Liver (tissue), 9 donors: ENCODE measurements around the gene STXBP6. TPM values are rescaled to one million over a fixed set of nuclear protein-coding genes. Genes with fewer than 3 reads are reported as not detected.

Experiments
- DNase-seq: peaks from one replicate; pipeline ENCODE4 v3.0.0-alpha.2; 2017; ENCODE audit warnings: low spot score
- H3K27ac ChIP-seq, 2 donors: one replicate each; pipeline ENCODE4 v1.7.0; 2013; ENCODE audit warnings: inconsistent platforms in 2 of 2, low read length in 2 of 2, control low read depth in 1 of 2, low read depth in 1 of 2, mild to moderate bottlenecking in 1 of 2
- H3K27me3 ChIP-seq, 4 donors: one replicate each; pipeline versions ENCODE4 v1.6.1 to v1.7.0; 2013; ENCODE audit warnings: low read length in 3 of 4, inconsistent platforms in 1 of 4, mild to moderate bottlenecking in 1 of 4, moderate library complexity in 1 of 4; ENCODE audit not compliant: control insufficient read depth in 4 of 4, insufficient read depth in 4 of 4
- H3K36me3 ChIP-seq, 4 donors: one replicate each; pipeline versions ENCODE4 v1.6.1 to v1.7.0; 2013; ENCODE audit warnings: low read length in 3 of 4, mild to moderate bottlenecking in 3 of 4, low read depth in 1 of 4, moderate library complexity in 1 of 4; ENCODE audit not compliant: control insufficient read depth in 4 of 4, insufficient read depth in 3 of 4
- H3K4me1 ChIP-seq, 4 donors: one replicate each; pipeline versions ENCODE4 v1.6.1 to v1.7.0; 2013; ENCODE audit warnings: low read length in 3 of 4, mild to moderate bottlenecking in 3 of 4, moderate library complexity in 1 of 4; ENCODE audit not compliant: control insufficient read depth in 4 of 4, insufficient read depth in 4 of 4
- H3K4me3 ChIP-seq, 3 donors: one replicate each; pipeline versions ENCODE4 v1.6.1 to v1.7.0; 2013; ENCODE audit warnings: low read length in 3 of 3, control low read depth in 1 of 3, low read depth in 1 of 3, mild to moderate bottlenecking in 1 of 3
- H3K9ac ChIP-seq, 2 donors: one replicate each; pipeline ENCODE4 v1.7.0; 2013; ENCODE audit warnings: low read length in 2 of 2, mild to moderate bottlenecking in 2 of 2, moderate library complexity in 2 of 2, control low read depth in 1 of 2, low read depth in 1 of 2
- H3K9me3 ChIP-seq, 4 donors: one replicate each; pipeline versions ENCODE4 v1.6.1 to v1.7.0; 2013; ENCODE audit warnings: low read length in 3 of 4; ENCODE audit not compliant: control insufficient read depth in 4 of 4
- EGR1 ChIP-seq, 2 donors: IDR thresholded peaks; 2 replicates each; pipeline ENCODE4 v1.6.1; 2016 to 2018; ENCODE audit warnings: antibody characterized with exemption in 2 of 2, low read depth in 2 of 2
- FOXA1 ChIP-seq: IDR thresholded peaks from 2 replicates; pipeline ENCODE4 v1.6.1; 2016; ENCODE audit warnings: antibody characterized with exemption
- FOXA2 ChIP-seq: IDR thresholded peaks from 2 replicates; pipeline ENCODE4 v1.6.1; 2016; ENCODE audit warnings: antibody characterized with exemption
- GABPA ChIP-seq, 2 donors: IDR thresholded peaks in 1 of 2; conservative IDR thresholded peaks in 1 of 2; 2 replicates each; pipeline ENCODE4 v1.6.1; 2016; ENCODE audit warnings: antibody characterized with exemption in 2 of 2, mild to moderate bottlenecking in 1 of 2, moderate library complexity in 1 of 2
- HNF4A ChIP-seq, 2 donors: conservative IDR thresholded peaks; 2 replicates each; pipeline ENCODE4 v1.6.1; 2016; ENCODE audit warnings: antibody characterized with exemption in 2 of 2, mild to moderate bottlenecking in 2 of 2
- HNF4G ChIP-seq: IDR thresholded peaks from 2 replicates; pipeline ENCODE4 v1.6.1; 2016; ENCODE audit warnings: antibody characterized with exemption
- JUND ChIP-seq, 2 donors: IDR thresholded peaks; 2 replicates each; pipeline ENCODE4 v1.6.1; 2016; ENCODE audit warnings: antibody characterized with exemption in 2 of 2
- NR2F2 ChIP-seq: IDR thresholded peaks from 2 replicates; pipeline ENCODE4 v1.6.1; 2016; ENCODE audit warnings: antibody characterized with exemption
- RAD21 ChIP-seq, 2 donors: IDR thresholded peaks; 2 replicates each; pipeline ENCODE4 v1.6.1; 2016; ENCODE audit warnings: antibody characterized with exemption in 2 of 2, mild to moderate bottlenecking in 2 of 2
- REST ChIP-seq: IDR thresholded peaks from 2 replicates; pipeline ENCODE4 v1.6.1; 2016; ENCODE audit warnings: antibody characterized with exemption, mild to moderate bottlenecking
- RXRA ChIP-seq, 2 donors: IDR thresholded peaks; 2 replicates each; pipeline ENCODE4 v1.6.1; 2017 to 2018; ENCODE audit warnings: antibody characterized with exemption in 2 of 2, mild to moderate bottlenecking in 1 of 2
- SP1 ChIP-seq: IDR thresholded peaks from 2 replicates; pipeline ENCODE4 v1.6.1; 2018; ENCODE audit warnings: antibody characterized with exemption, mild to moderate bottlenecking
- ZBTB33 ChIP-seq: IDR thresholded peaks from 2 replicates; pipeline ENCODE4 v1.6.1; 2016; ENCODE audit warnings: antibody characterized with exemption
- WGBS: extraction: QIAGEN DNeasy Blood & Tissue Kit; methylation state at CpG from one replicate; pipeline ENCODE4 v1.1.7; 2013; 5-methylcytosine and 5-hydroxymethylcytosine counted together
- polyA plus RNA-seq, 2 donors: library from polyadenylated mRNA; stranded (reverse) in 1 of 2; unstranded in 1 of 2; fragments of 200-250 nt in 1 of 2; fragments of >200 nt in 1 of 2; fragmentation: Nextera tagmentation in 1 of 2; extraction: Ambion mirVana in 1 of 2; gene quantifications; one replicate each; pipeline versions ENCODE4 v1.2.1 to v1.2.3, GENCODE V29; 2013 to 2015
- total RNA-seq, 2 donors: library from RNA; depleted of rRNA; stranded (reverse); fragments of >200 nt; gene quantifications; one replicate each; pipeline ENCODE4 v1.2.3, GENCODE V29; 2014
- TF ChIP-seq, protein P1 (sequence below): IDR thresholded peaks from 2 replicates; pipeline ENCODE4 v1.6.1; 2016; ENCODE audit warnings: antibody characterized with exemption
- TF ChIP-seq, protein P2 (sequence below): fragments of 150-350 bp; IDR thresholded peaks from 2 replicates; pipeline ENCODE4 v1.5.1; 2017; ENCODE audit warnings: improper control_type of control experiment, low read depth, low read length; ENCODE audit not compliant: missing input control
- TF ChIP-seq, protein P3 (sequence below): IDR thresholded peaks from 2 replicates; pipeline ENCODE4 v1.6.1; 2016; ENCODE audit warnings: antibody characterized with exemption
- donor health status: healthy.
- donor health status: healthy.
- donor health status: healthy.
- donor health status: healthy.
- donor health status: healthy.

The STXBP6 gene
- total and polyA plus RNA-seq, 4 donors = 1.4 to 3.8 (median 1.8) TPM

- no peaks in the 10 kb centered on the region for H3K36me3 ChIP-seq
- no peak overlapping the region for H3K4me3 ChIP-seq
- peaks cover 0 to 5% (median 0%) of the 10 kb centered on the region in 4 donors for H3K4me1 ChIP-seq
- H3K27me3 ChIP-seq = no peaks in the 10 kb centered on the region
- H3K9me3 ChIP-seq = no peaks in the 10 kb centered on the region
- H3K27ac ChIP-seq = no peak overlapping the region
- H3K9ac ChIP-seq = no peak overlapping the region
- no peak for TF ChIP-seq GABPA (IDR thresholded peaks at IDR 0.05 in 1 of 2, conservative IDR thresholded peaks at IDR 0.05 in 1 of 2)
- TF ChIP-seq ZBTB33 = no peak
- TF ChIP-seq NR2F2 = no peak
- no peak for TF ChIP-seq EGR1 (IDR thresholded peaks at IDR 0.05; ENCODE audit: low read depth in 2 of 2)
- TF ChIP-seq REST = no peak
- TF ChIP-seq FOXA2 = no peak
- WGBS = 75% methylated on average over 5 of the region's 5 CpGs
- DNase-seq = no peak
Observed at GRCh38 chr14:24859559-24859958, 190.4 kb downstream of the STXBP6 start.

DNA sequence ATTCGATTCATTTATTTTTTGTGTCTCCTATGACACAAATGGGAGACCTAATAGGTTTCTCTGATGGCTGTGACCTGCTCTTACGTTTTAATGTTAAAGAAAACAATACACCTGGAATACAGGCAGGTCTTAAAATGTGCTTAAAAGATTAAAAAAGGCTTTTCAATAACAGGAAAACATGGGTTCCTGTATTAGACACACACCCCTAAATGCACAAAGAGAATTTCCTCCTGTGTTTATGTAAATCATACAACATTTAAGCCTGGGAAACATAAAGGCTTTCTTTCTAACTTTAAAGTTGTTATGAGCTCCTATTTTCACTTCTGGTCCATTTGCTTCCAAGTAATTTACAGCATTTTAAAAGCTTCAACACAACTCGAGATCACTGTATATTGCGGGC, 191.3 kb downstream of the STXBP6 start:
- Histone ChIP-seq H3K27me3 (no peaks in the 10 kb centered on the region), H3K4me3 (no peak overlapping the region), H3K9me3 (no peaks in the 10 kb centered on the region), H3K4me1 (peaks cover 0 to 5% (median 0%) of the 10 kb centered on the region in 4 donors), H3K27ac (no peak overlapping the region), H3K36me3 (no peaks in the 10 kb centered on the region), H3K9ac (no peak overlapping the region)
- DNase-seq = no peak
- 85% methylated on average over 4 of the region's 4 CpGs for WGBS
- TF ChIP-seq HNF4A (conservative IDR thresholded peaks at IDR 0.05) = no peak
- TF ChIP-seq FOXA2 = no peak
- TF ChIP-seq, protein P1, sequence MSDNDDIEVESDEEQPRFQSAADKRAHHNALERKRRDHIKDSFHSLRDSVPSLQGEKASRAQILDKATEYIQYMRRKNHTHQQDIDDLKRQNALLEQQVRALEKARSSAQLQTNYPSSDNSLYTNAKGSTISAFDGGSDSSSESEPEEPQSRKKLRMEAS = no peak

DNA sequence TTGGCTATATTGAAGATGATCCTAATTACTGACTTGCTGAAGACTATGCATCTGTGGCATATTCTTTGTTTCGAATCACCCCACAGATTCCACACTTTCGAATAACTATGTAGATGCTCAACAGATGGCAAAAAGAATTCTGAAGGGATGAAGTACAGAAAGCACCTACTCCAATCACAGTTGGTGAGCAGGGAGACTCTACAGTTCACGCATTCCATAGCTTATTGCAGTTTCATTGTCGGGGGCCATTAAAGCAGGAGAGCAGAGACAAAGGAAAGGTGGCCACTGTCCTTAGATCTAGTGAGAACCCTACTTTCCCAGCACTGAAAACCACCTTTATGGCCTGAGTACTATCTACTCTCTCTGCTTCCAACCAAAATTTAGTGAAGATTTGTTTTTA, 191.9 kb downstream of the STXBP6 start:
- no peak overlapping the region for H3K4me3 ChIP-seq
- no peaks in the 10 kb centered on the region for H3K9me3 ChIP-seq
- no peaks in the 10 kb centered on the region for H3K27me3 ChIP-seq
- 94% methylated on average over 4 of the region's 4 CpGs for WGBS
- no peak overlapping the region for H3K27ac ChIP-seq
- H3K36me3 ChIP-seq = no peaks in the 10 kb centered on the region
- peaks cover 0 to 5% (median 0%) of the 10 kb centered on the region in 4 donors for H3K4me1 ChIP-seq
- no peak overlapping the region for H3K9ac ChIP-seq
- no peak for DNase-seq
- no peak for TF ChIP-seq RAD21 (IDR thresholded peaks at IDR 0.05)
- TF ChIP-seq, protein P2, sequence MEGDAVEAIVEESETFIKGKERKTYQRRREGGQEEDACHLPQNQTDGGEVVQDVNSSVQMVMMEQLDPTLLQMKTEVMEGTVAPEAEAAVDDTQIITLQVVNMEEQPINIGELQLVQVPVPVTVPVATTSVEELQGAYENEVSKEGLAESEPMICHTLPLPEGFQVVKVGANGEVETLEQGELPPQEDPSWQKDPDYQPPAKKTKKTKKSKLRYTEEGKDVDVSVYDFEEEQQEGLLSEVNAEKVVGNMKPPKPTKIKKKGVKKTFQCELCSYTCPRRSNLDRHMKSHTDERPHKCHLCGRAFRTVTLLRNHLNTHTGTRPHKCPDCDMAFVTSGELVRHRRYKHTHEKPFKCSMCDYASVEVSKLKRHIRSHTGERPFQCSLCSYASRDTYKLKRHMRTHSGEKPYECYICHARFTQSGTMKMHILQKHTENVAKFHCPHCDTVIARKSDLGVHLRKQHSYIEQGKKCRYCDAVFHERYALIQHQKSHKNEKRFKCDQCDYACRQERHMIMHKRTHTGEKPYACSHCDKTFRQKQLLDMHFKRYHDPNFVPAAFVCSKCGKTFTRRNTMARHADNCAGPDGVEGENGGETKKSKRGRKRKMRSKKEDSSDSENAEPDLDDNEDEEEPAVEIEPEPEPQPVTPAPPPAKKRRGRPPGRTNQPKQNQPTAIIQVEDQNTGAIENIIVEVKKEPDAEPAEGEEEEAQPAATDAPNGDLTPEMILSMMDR = no peak
- no peak for TF ChIP-seq ZBTB33
- no peak for TF ChIP-seq FOXA1
- TF ChIP-seq JUND (IDR thresholded peaks at IDR 0.05) = no peak
- no peak for TF ChIP-seq HNF4G
- no peak for TF ChIP-seq RXRA (IDR thresholded peaks at IDR 0.05)
- TF ChIP-seq SP1 = no peak
- TF ChIP-seq GABPA (IDR thresholded peaks at IDR 0.05 in 1 of 2, conservative IDR thresholded peaks at IDR 0.05 in 1 of 2) = no peak
- TF ChIP-seq, protein P3, sequence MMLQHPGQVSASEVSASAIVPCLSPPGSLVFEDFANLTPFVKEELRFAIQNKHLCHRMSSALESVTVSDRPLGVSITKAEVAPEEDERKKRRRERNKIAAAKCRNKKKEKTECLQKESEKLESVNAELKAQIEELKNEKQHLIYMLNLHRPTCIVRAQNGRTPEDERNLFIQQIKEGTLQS = no peak
- TF ChIP-seq, protein P1 = no peak
